CD14-positive monocyte (primary cell): ENCODE data around the gene ATOSA. TPM values are rescaled to one million over a fixed set of nuclear protein-coding genes. Genes with fewer than 3 reads are reported as not detected.

Experiments
- DNase-seq, 3 donors: peaks; one replicate each; pipeline ENCODE4 v3.0.0-alpha.2; 2011 to 2022
- H2AFZ ChIP-seq: 2 replicates; pipeline ENCODE4 v1.6.0; 2012; ENCODE audit warnings: mild to moderate bottlenecking, low read depth, low read length, inconsistent platforms; ENCODE audit not compliant: insufficient read depth, poor library complexity, severe bottlenecking
- H3K27ac ChIP-seq, 2 donors: 1 replicate in 1 of 2; 2 replicates in 1 of 2; pipeline ENCODE4 v1.5.1; 2012 to 2013; ENCODE audit warnings: low read length in 2 of 2, control low read depth in 1 of 2, inconsistent platforms in 1 of 2, low read depth in 1 of 2, mild to moderate bottlenecking in 1 of 2
- H3K27me3 ChIP-seq, 2 donors: one replicate each; pipeline versions ENCODE4 v1.6.0 to v1.6.1; 2011 to 2013; ENCODE audit warnings: low read length in 2 of 2; ENCODE audit not compliant: control insufficient read depth in 2 of 2, insufficient read depth in 2 of 2
- H3K36me3 ChIP-seq, 2 donors: replicated peaks in 1 of 2; 1 replicate in 1 of 2; 2 replicates in 1 of 2; pipeline versions ENCODE4 v1.5.1 to v1.6.1; 2012 to 2013; ENCODE audit warnings: low read length in 2 of 2, control low read depth in 1 of 2, inconsistent platforms in 1 of 2, mild to moderate bottlenecking in 1 of 2; ENCODE audit not compliant: insufficient read depth in 2 of 2, control insufficient read depth in 1 of 2
- H3K4me1 ChIP-seq, 2 donors: 1 replicate in 1 of 2; 2 replicates in 1 of 2; pipeline versions ENCODE4 v1.5.1 to v1.6.1; 2012 to 2013; ENCODE audit warnings: low read length in 2 of 2, control low read depth in 1 of 2, inconsistent platforms in 1 of 2, mild to moderate bottlenecking in 1 of 2, moderate library complexity in 1 of 2; ENCODE audit not compliant: insufficient read depth in 2 of 2, control insufficient read depth in 1 of 2
- H3K4me2 ChIP-seq: replicated peaks from 2 replicates; pipeline ENCODE3; 2012; ENCODE audit warnings: low read length, moderate library complexity, mild to moderate bottlenecking; ENCODE audit not compliant: poor library complexity, severe bottlenecking; ENCODE audit errors: extremely low read depth
- H3K4me3 ChIP-seq, 3 experiments: fragments of 200-600 bp in 1 of 3; sonication (generic) in 1 of 3; replicated peaks in 1 of 3; 1 replicate in 2 of 3; 2 replicates in 1 of 3; pipeline ENCODE4 v1.5.1; 2011 to 2013; ENCODE audit warnings: low read length in 3 of 3, mild to moderate bottlenecking in 3 of 3, control low read depth in 2 of 3, low read depth in 2 of 3, inconsistent platforms in 1 of 3, moderate library complexity in 1 of 3
- H3K79me2 ChIP-seq: 2 replicates; pipeline ENCODE4 v1.6.0; 2012; ENCODE audit warnings: mild to moderate bottlenecking, control low read depth, inconsistent platforms, low read length, moderate library complexity; ENCODE audit not compliant: insufficient read depth
- H3K9ac ChIP-seq: 2 replicates; pipeline ENCODE4 v1.6.0; 2017; ENCODE audit warnings: low read length, mild to moderate bottlenecking; ENCODE audit not compliant: insufficient read depth, poor library complexity, severe bottlenecking
- H3K9me3 ChIP-seq, 2 donors: replicated peaks in 1 of 2; 1 replicate in 1 of 2; 2 replicates in 1 of 2; pipeline versions ENCODE4 v1.5.1 to v1.6.1; 2012 to 2013; ENCODE audit warnings: low read length in 2 of 2, control low read depth in 1 of 2; ENCODE audit not compliant: control insufficient read depth in 1 of 2, insufficient read depth in 1 of 2
- H4K20me1 ChIP-seq: 2 replicates; pipeline ENCODE4 v1.6.0; 2012; ENCODE audit warnings: mild to moderate bottlenecking, low read length, control low read depth, moderate library complexity; ENCODE audit not compliant: insufficient read depth
- H3K27ac Mint-ChIP-seq, 7 donors: one replicate each; pipeline ENCODE4 v1.8.0; 2020; ENCODE audit warnings: mild to moderate bottlenecking in 7 of 7, mixed read lengths in 7 of 7, moderate library complexity in 6 of 7, inconsistent platforms in 2 of 7
- H3K27me3 Mint-ChIP-seq, 3 donors: one replicate each; pipeline ENCODE4 v1.8.0; 2021 to 2022; ENCODE audit warnings: low read depth in 3 of 3, mild to moderate bottlenecking in 3 of 3, mixed read lengths in 3 of 3, moderate library complexity in 3 of 3, inconsistent platforms in 1 of 3
- H3K36me3 Mint-ChIP-seq, 2 donors: one replicate each; pipeline ENCODE4 v1.8.0; 2020; ENCODE audit warnings: mixed read lengths in 2 of 2, inconsistent platforms in 1 of 2, mild to moderate bottlenecking in 1 of 2
- H3K4me1 Mint-ChIP-seq: one replicate; pipeline ENCODE4 v1.8.0; 2020; ENCODE audit warnings: mild to moderate bottlenecking, mixed read lengths
- H3K4me3 Mint-ChIP-seq, 2 donors: one replicate each; pipeline ENCODE4 v1.8.0; 2020; ENCODE audit warnings: mild to moderate bottlenecking in 2 of 2, mixed read lengths in 2 of 2, moderate library complexity in 1 of 2
- H3K9me3 Mint-ChIP-seq, 7 donors: one replicate each; pipeline ENCODE4 v1.8.0; 2020 to 2022; ENCODE audit warnings: mixed read lengths in 7 of 7, mild to moderate bottlenecking in 6 of 7, moderate library complexity in 6 of 7, inconsistent platforms in 2 of 7
- CTCF ChIP-seq: fragments of 200-600 bp; IDR thresholded peaks from one replicate; pipeline ENCODE4 v1.8.0; 2022; ENCODE audit warnings: antibody characterized with exemption, mild to moderate bottlenecking
- WGBS: methylation state at CpG from one replicate; pipeline ENCODE4 v1.1.5; 2013; ENCODE audit warnings: missing lambda C conversion rate; ENCODE audit not compliant: insufficient coverage; 5-methylcytosine and 5-hydroxymethylcytosine counted together
- intact Hi-C, 2 donors: fragments of 100-400 bp; cut with micrococcal nuclease; formaldehyde crosslinking; loops; one replicate each; pipeline versions ENCODE4 v1.15.0 to v1.15.1; 2023
- polyA plus RNA-seq, 3 donors: library from polyadenylated mRNA; depleted of rRNA in 1 of 3; unstranded in 2 of 3; stranded (reverse) in 1 of 3; fragments of 300-500 nt in 2 of 3; fragments of >200 nt in 1 of 3; fragmentation: Illumina TruSeq in 2 of 3; gene quantifications; 1 replicate in 2 of 3; 2 replicates in 1 of 3; pipeline ENCODE4 v1.2.3, GENCODE V29; 2012 to 2021

ATOSA gene
- polyA plus RNA-seq, 3 donors = 2.1 to 15.9 (median 3.5) TPM

GRCh38 chr15:52661909-52662308, 17.3 kb downstream of the ATOSA start:
- no peaks in the 10 kb centered on the region for H4K20me1 ChIP-seq
- H3K4me1 ChIP-seq = no peaks in the 10 kb centered on the region
- Mint-ChIP-seq H3K36me3 (peaks cover 62 to 71% of the 10 kb centered on the region in 2 donors), H3K27me3 (no peaks in the 10 kb centered on the region), H3K27ac (no peak overlapping the region), H3K4me3 (no peak overlapping the region), H3K4me1 (no peaks in the 10 kb centered on the region), H3K9me3 (peaks cover 0 to 2% (median 0%) of the 10 kb centered on the region in 7 donors)
- H2AFZ ChIP-seq = no peak overlapping the region
- H3K79me2 ChIP-seq = no peaks in the 10 kb centered on the region
- H3K9ac ChIP-seq = no peak overlapping the region
- no peak for DNase-seq
- no peak overlapping the region for H3K4me3 ChIP-seq
- no peaks in the 10 kb centered on the region for H3K9me3 ChIP-seq
- intact Hi-C loops = no loop called here
- WGBS = no CpG with 5 or more reads among the region's 1 CpG
- no peak overlapping the region for H3K27ac ChIP-seq
- H3K27me3 ChIP-seq = no peaks in the 10 kb centered on the region
- no peak overlapping the region for H3K4me2 ChIP-seq
- H3K36me3 ChIP-seq = peaks cover 50 to 99% of the 10 kb centered on the region in 2 donors
- TF ChIP-seq CTCF = no peak

- intact Hi-C loops = no loop called here
- Histone ChIP-seq H3K9ac (no peak overlapping the region), H3K9me3 (no peaks in the 10 kb centered on the region), H3K4me1 (no peaks in the 10 kb centered on the region), H3K4me3 (no peak overlapping the region), H3K4me2 (no peak overlapping the region), H3K27ac (no peak overlapping the region), H3K79me2 (no peaks in the 10 kb centered on the region), H4K20me1 (no peaks in the 10 kb centered on the region), H3K27me3 (no peaks in the 10 kb centered on the region), H2AFZ (no peak overlapping the region), H3K36me3 (peaks cover 49 to 99% of the 10 kb centered on the region in 2 donors)
- no peaks in the 10 kb centered on the region for H3K27me3 Mint-ChIP-seq
- TF ChIP-seq CTCF = no peak
- H3K36me3 Mint-ChIP-seq = peaks cover 56 to 65% of the 10 kb centered on the region in 2 donors
- WGBS = 100% methylated on average over 1 of the region's 3 CpGs
- H3K4me3 Mint-ChIP-seq = no peak overlapping the region
- DNase-seq = no peak
- no peaks in the 10 kb centered on the region for H3K9me3 Mint-ChIP-seq
- H3K27ac Mint-ChIP-seq = no peak overlapping the region
- H3K4me1 Mint-ChIP-seq = no peaks in the 10 kb centered on the region
Observed at GRCh38 chr15:52660192-52660591, 19.0 kb downstream of the ATOSA start.
